Osteocyte (in vitro differentiated cells): Measurements from ENCODE around the gene TENM4. TPM values are rescaled to one million over a fixed set of nuclear protein-coding genes. Genes with fewer than 3 reads are reported as not detected.

Experiments used
- DNase-seq: peaks from one replicate; pipeline ENCODE4 v3.0.0; 2021; ENCODE audit warnings: mixed read lengths; ENCODE audit not compliant: unreplicated experiment; ENCODE audit errors: extremely low spot score
- H3K27ac Mint-ChIP-seq: one replicate; pipeline ENCODE4 v1.8.0; 2021; ENCODE audit warnings: mild to moderate bottlenecking, mixed read lengths; ENCODE audit not compliant: unreplicated experiment
- H3K27me3 Mint-ChIP-seq: one replicate; pipeline ENCODE4 v1.8.0; 2021; ENCODE audit warnings: mixed read lengths; ENCODE audit not compliant: unreplicated experiment
- H3K36me3 Mint-ChIP-seq: one replicate; pipeline ENCODE4 v1.8.0; 2021; ENCODE audit warnings: mixed read lengths; ENCODE audit not compliant: unreplicated experiment
- H3K4me1 Mint-ChIP-seq: one replicate; pipeline ENCODE4 v1.8.0; 2021; ENCODE audit warnings: mixed read lengths; ENCODE audit not compliant: unreplicated experiment
- H3K4me3 Mint-ChIP-seq: one replicate; pipeline ENCODE4 v1.8.0; 2021; ENCODE audit warnings: mild to moderate bottlenecking, moderate library complexity, mixed read lengths; ENCODE audit not compliant: unreplicated experiment
- H3K9me3 Mint-ChIP-seq: one replicate; pipeline ENCODE4 v1.8.0; 2021; ENCODE audit warnings: mixed read lengths; ENCODE audit not compliant: unreplicated experiment
- total RNA-seq: library from RNA; stranded (reverse); gene quantifications from 2 replicates; pipeline ENCODE4 v1.2.1, GENCODE V29; 2021
- TF ChIP-seq, protein P1 (sequence below): fragments of 200-600 bp; sonication (generic); IDR thresholded peaks from 2 replicates; pipeline ENCODE4 v1.5.0; 2021; ENCODE audit warnings: antibody characterized with exemption, mild to moderate bottlenecking, moderate library complexity

TENM4 gene
- total RNA-seq, 1 donor from 2014 or later, result 74.1 TPM

DNA sequence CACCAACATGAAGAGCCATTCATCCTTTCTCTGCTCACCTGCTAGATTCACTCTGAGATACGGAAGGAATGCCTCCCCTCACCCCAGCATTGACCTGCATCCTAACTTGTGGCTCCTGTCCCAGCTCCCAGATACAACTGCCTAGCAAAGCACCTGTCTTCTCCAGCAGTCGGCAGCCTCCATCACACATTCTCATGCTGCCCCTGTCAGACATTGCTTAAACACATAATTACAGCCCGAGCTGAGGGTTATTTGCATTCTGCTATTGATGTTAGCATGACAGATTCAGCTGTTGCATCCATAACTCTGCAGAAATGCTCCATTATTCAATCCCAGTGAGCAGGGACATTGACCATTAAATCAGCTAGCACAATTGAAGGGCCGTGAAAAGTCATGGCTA, 681.8 kb downstream of the TENM4 start:
- H3K4me3 Mint-ChIP-seq, result no peak overlapping the region
- H3K27ac Mint-ChIP-seq, result no peak overlapping the region
- H3K4me1 Mint-ChIP-seq, result no peaks in the 10 kb centered on the region
- DNase-seq, result no peak
- no peaks in the 10 kb centered on the region for H3K9me3 Mint-ChIP-seq
- H3K27me3 Mint-ChIP-seq, result no peaks in the 10 kb centered on the region
- peaks cover 28% of the 10 kb centered on the region for H3K36me3 Mint-ChIP-seq
- TF ChIP-seq, protein P1, sequence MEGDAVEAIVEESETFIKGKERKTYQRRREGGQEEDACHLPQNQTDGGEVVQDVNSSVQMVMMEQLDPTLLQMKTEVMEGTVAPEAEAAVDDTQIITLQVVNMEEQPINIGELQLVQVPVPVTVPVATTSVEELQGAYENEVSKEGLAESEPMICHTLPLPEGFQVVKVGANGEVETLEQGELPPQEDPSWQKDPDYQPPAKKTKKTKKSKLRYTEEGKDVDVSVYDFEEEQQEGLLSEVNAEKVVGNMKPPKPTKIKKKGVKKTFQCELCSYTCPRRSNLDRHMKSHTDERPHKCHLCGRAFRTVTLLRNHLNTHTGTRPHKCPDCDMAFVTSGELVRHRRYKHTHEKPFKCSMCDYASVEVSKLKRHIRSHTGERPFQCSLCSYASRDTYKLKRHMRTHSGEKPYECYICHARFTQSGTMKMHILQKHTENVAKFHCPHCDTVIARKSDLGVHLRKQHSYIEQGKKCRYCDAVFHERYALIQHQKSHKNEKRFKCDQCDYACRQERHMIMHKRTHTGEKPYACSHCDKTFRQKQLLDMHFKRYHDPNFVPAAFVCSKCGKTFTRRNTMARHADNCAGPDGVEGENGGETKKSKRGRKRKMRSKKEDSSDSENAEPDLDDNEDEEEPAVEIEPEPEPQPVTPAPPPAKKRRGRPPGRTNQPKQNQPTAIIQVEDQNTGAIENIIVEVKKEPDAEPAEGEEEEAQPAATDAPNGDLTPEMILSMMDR, result no peak

GRCh38 chr11:78753297-78753696, 687.5 kb downstream of the TENM4 start:
- Mint-ChIP-seq H3K4me1 (peaks cover 14% of the 10 kb centered on the region), H3K4me3 (no peak overlapping the region), H3K27ac (no peak overlapping the region), H3K36me3 (peaks cover 24% of the 10 kb centered on the region), H3K27me3 (no peaks in the 10 kb centered on the region), H3K9me3 (no peaks in the 10 kb centered on the region)
- no peak for DNase-seq
- TF ChIP-seq, protein P1, result no peak

DNA sequence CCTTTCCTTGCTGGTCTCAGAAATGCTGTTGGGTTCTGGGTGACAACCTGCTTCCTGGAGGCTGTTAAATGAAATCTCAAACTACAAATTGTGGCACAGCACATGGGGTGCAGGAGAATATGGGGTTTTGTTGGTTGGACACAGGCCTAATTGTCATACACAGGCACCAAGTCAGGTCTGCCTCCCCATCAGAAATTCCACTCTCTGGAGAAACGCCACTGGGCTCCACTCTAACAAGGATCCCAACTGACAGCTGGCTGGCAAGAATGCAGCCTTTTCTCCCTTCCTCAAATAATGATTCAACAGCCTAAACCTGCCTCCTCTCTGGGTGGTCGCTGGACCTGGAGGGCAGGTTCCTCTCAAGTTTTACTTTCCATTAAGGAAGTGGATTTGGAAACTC, 688.3 kb downstream of the TENM4 start:
- no peak for DNase-seq
- TF ChIP-seq, protein P1, result no peak
- Mint-ChIP-seq H3K4me3 (no peak overlapping the region), H3K27me3 (no peaks in the 10 kb centered on the region), H3K4me1 (peaks cover 14% of the 10 kb centered on the region), H3K36me3 (peaks cover 24% of the 10 kb centered on the region), H3K9me3 (no peaks in the 10 kb centered on the region), H3K27ac (no peak overlapping the region)

DNA sequence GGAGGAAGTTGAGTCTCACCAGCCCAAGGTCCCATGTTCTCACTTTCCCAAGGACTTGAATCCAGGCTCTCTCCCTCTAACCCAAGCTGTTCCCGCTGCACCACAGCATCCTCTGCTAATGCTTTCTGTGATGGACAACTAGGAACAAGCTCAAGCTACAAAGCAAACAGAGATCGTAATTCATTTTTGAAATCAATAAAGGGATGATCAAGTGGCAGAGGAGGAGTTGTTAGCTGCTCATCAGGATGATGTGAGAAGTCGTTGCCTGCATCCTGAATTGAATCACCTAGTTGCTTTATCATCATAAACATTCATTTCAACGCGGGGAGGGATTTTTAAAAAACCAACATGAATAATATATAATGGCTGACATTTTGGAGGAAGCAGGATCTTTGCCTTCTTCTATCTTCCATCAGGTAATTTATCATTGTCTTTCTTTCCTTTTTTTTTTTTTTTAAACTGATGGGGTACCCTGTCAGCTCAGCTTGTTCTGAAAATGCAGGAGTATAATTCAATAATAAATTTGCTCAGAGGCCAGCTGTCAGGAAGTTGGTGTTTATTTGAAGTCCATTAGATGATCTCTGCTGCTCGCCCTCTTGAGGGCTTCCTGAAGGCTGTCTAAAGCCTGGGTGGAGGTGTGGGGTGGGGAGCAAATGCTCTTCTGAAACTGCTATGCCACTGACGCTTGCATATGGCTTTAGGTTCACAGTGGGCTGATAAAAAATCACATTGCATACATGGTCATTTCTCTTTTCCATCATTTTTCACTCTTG, 691.7 kb downstream of the TENM4 start:
- Mint-ChIP-seq H3K4me1 (peaks cover 14% of the 10 kb centered on the region), H3K27me3 (no peaks in the 10 kb centered on the region)
- TF ChIP-seq, protein P1, result no peak

DNA sequence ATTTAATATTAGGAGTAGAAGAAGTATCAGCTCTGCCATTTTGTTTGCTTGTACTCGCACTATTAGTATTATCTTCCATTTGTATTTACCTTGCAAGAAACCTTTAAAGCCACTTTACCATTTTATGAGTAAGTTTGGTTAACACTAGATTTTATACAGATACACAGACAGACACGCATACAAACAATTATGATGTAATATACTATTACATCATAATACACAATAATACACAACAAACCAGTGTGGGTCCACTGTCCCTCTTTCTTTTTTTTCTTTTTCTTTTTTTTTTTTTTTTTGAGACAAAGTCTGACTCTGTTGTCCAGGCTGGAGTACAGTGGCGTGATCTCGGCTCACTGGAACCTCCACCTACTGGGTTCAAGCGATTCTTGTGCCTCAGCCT, 695.9 kb downstream of the TENM4 start:
- DNase-seq, result no peak
- no peak overlapping the region for H3K4me3 Mint-ChIP-seq
- H3K9me3 Mint-ChIP-seq, result no peaks in the 10 kb centered on the region
- H3K27me3 Mint-ChIP-seq, result no peaks in the 10 kb centered on the region
- TF ChIP-seq, protein P1, result no peak
- no peaks in the 10 kb centered on the region for H3K4me1 Mint-ChIP-seq
- H3K36me3 Mint-ChIP-seq, result peaks cover 13% of the 10 kb centered on the region
- no peak overlapping the region for H3K27ac Mint-ChIP-seq

More for the DNA sequence above, 691.7 kb downstream of the TENM4 start:
- no peak overlapping the region for H3K4me3 Mint-ChIP-seq
- DNase-seq, result no peak
- no peak overlapping the region for H3K27ac Mint-ChIP-seq
- peaks cover 11% of the 10 kb centered on the region for H3K36me3 Mint-ChIP-seq
- no peaks in the 10 kb centered on the region for H3K9me3 Mint-ChIP-seq
